ENCODE data around the gene RNF10.
"Not testable (repeated sequence)": the region's sequence is repeated elsewhere in the genome, so short reads cannot be mapped to it uniquely, and the experiment has no call there.

RNF10 gene

DNA sequence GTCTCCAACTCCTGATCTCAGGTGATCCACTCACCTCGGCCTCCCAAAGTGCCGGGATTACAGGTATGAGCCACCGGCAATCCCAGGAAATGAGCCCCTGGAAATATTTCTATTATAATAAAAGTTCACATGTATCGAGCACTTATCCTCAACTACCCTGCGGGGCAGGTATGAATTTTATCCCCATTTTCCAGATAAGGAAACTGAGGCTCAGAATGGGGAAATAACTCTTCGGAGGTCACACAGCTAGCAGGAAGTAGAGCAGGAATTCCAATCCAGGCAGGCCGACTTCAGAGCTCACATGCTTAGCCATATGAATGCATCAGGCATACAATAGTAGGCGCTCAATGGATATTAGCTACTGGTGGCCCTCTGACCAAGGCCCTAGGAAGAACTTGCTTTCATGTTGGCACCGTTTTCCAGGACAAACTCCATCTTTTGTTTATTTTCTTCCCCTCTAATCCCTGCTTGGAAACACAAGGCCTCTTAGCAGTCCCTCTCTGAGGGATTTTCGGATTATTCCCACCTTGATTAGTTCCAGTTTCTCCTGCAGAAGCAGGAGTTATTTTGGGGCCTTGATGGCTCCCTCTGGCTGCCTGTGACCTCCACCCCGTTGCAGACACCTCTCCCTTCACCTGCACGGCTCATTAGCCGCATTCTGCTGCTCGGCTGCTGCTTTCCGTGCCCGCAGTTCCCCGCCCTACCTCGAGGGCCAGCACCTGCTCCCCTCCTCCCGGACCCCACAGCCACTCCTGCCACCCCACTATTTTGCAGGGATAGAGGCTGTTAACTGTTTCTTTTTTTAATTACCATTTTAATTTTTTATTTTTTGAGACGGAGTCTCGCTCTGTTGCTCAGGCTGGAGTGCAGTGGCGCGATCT lies 65.8 kb downstream of the RNF10 start:
- Histone ChIP-seq H3K9me3 (replicated peaks; ENCODE audit: low read length) (no peaks in the 10 kb centered on the region), H3K9ac (ENCODE audit: low read depth, low read length) (no peak overlapping the region), H3K27me3 (ENCODE audit: control insufficient read depth, insufficient read depth, low read length) (peaks cover 47% of the 10 kb centered on the region), H3K4me1 (ENCODE audit: control insufficient read depth, insufficient read depth, low read length) (no peaks in the 10 kb centered on the region), H3K36me3 (ENCODE audit: insufficient read depth, low read length) (no peaks in the 10 kb centered on the region), H3K4me2 (ENCODE audit: low read length) (no peak overlapping the region), H3K4me3 (ENCODE audit: low read length) (no peak overlapping the region)

DNA sequence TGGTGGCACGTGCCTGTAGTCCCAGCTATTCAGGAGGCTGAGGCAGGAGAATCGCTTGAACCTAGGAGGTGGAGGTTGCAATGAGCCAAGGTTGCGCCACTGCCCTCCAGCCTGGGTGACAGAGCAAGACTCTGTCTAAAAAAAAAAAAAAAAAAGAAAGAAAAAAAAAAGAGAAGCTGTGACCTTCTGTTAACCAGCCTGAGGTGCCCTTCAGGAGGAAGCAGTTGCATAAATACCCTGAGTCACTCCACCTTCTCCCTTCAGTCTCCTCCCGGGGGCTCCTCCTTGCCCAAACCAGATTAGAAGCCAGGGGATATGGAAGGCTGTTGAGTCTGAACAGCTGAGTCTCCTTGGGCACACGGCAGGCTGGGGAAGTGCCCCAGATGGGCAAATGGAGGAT lies 68.3 kb downstream of the RNF10 start:
- H3K27me3 ChIP-seq (ENCODE audit: control insufficient read depth, insufficient read depth, low read length), result peaks cover 41% of the 10 kb centered on the region

DNA sequence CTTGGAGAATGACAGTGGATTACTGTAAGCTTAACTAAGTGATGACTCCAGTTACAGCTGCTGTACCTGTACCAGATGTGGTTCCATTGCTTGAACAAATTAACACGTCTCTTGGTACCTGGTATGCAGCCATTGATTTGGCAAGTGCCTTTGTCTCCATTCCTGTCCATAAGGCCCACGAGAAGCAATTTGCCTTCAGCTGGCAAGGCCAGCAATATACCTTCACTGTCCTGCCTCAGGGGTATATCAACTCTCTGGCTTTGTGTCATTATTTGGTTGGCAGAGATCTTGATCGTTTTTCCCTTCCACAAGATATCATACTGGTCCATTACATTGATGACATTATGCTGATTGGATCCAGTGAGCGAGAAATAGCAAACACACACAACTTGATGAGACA lies 76.4 kb downstream of the RNF10 start:
- H3K9ac ChIP-seq (ENCODE audit: low read depth, low read length), result no peak overlapping the region
- no peak overlapping the region for H3K4me3 ChIP-seq (ENCODE audit: low read length)
- H3K4me1 ChIP-seq (ENCODE audit: control insufficient read depth, insufficient read depth, low read length), result no peaks in the 10 kb centered on the region
- H3K36me3 ChIP-seq (ENCODE audit: insufficient read depth, low read length), result no peaks in the 10 kb centered on the region
- peaks cover 50% of the 10 kb centered on the region for H3K27me3 ChIP-seq (ENCODE audit: control insufficient read depth, insufficient read depth, low read length)
- no peak overlapping the region for H3K4me2 ChIP-seq (ENCODE audit: low read length)
- no peaks in the 10 kb centered on the region for H3K9me3 ChIP-seq (replicated peaks; ENCODE audit: low read length)

More for the DNA sequence above, 68.3 kb downstream of the RNF10 start:
- not testable (repeated sequence) for H3K4me3 ChIP-seq (ENCODE audit: low read length); H3K9ac ChIP-seq (ENCODE audit: low read depth, low read length); H3K9me3 ChIP-seq (replicated peaks; ENCODE audit: low read length); H3K4me2 ChIP-seq (ENCODE audit: low read length); H3K36me3 ChIP-seq (ENCODE audit: insufficient read depth, low read length); H3K4me1 ChIP-seq (ENCODE audit: control insufficient read depth, insufficient read depth, low read length)

DNA sequence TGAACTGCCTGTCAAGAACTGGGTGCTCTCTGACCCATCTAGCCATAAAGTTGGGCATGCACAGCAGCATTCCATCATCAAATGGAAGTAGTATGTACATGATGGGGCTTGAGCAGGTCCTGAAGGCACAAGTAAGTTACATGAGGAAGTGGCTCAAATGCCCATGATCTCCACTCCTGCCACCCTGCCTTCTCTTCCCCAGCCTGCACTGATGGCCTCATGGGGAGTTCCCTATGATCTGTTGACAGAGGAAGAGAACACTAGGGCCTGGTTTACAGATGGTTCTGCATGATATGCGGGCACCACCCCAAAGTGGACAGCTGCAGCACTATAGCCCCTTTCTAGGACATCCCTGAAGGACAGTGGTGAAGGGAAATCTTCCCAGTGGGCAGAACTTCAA lies 77.4 kb downstream of the RNF10 start:
- not testable (repeated sequence) for H3K4me3 ChIP-seq (ENCODE audit: low read length); H3K4me1 ChIP-seq (ENCODE audit: control insufficient read depth, insufficient read depth, low read length); H3K9me3 ChIP-seq (replicated peaks; ENCODE audit: low read length); H3K4me2 ChIP-seq (ENCODE audit: low read length); H3K36me3 ChIP-seq (ENCODE audit: insufficient read depth, low read length); H3K9ac ChIP-seq (ENCODE audit: low read depth, low read length)
- H3K27me3 ChIP-seq (ENCODE audit: control insufficient read depth, insufficient read depth, low read length), result peaks cover 49% of the 10 kb centered on the region

DNA sequence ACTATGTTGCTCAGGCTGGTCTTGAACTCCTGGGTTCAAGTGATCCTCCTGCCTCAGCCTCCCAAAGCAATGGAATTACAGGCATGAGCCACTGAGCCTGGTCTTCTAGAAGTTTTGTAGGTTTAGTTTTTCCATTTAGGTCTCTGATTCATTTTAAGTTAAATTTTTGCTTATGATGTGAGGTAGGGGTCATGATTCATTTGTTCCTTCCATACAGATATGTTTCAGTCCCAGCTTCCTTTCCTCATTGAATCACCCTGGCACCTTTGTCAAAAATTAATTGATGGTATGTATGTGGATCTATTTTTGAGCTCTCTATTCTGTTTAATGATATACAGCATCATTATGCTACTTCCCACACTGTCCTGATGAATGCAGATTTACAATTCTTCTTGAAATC lies 80.7 kb downstream of the RNF10 start:
- Histone ChIP-seq H3K9ac (ENCODE audit: low read depth, low read length) (no peak overlapping the region), H3K9me3 (replicated peaks; ENCODE audit: low read length) (no peaks in the 10 kb centered on the region), H3K36me3 (ENCODE audit: insufficient read depth, low read length) (no peaks in the 10 kb centered on the region), H3K4me2 (ENCODE audit: low read length) (no peak overlapping the region), H3K27me3 (ENCODE audit: control insufficient read depth, insufficient read depth, low read length) (peaks cover 45% of the 10 kb centered on the region), H3K4me1 (ENCODE audit: control insufficient read depth, insufficient read depth, low read length) (no peaks in the 10 kb centered on the region), H3K4me3 (ENCODE audit: low read length) (no peak overlapping the region)

DNA sequence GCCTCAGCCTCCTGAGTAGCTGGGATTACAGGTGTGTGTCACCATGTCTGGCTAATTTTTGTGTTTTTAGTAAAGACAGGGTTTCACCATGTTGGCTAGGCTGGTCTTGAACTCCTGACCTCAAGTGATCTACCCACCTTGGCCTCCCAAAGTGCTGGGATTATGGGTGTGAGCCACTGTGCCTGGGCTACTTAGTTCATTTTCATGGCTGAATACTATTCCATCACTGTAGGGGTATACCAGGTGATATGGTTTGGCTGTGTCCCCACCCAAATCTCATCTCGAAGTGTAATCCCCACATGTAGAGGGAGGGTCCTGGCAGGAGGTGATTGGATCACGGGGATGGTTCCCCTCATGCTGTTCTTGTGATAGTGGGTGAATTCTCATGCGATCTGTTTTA lies 83.0 kb downstream of the RNF10 start:
- H3K4me2 ChIP-seq (ENCODE audit: low read length); H3K9me3 ChIP-seq (replicated peaks; ENCODE audit: low read length); H3K4me3 ChIP-seq (ENCODE audit: low read length); H3K4me1 ChIP-seq (ENCODE audit: control insufficient read depth, insufficient read depth, low read length); H3K36me3 ChIP-seq (ENCODE audit: insufficient read depth, low read length); H3K9ac ChIP-seq (ENCODE audit: low read depth, low read length): not testable (repeated sequence)
- peaks cover 44% of the 10 kb centered on the region for H3K27me3 ChIP-seq (ENCODE audit: control insufficient read depth, insufficient read depth, low read length)

DNA sequence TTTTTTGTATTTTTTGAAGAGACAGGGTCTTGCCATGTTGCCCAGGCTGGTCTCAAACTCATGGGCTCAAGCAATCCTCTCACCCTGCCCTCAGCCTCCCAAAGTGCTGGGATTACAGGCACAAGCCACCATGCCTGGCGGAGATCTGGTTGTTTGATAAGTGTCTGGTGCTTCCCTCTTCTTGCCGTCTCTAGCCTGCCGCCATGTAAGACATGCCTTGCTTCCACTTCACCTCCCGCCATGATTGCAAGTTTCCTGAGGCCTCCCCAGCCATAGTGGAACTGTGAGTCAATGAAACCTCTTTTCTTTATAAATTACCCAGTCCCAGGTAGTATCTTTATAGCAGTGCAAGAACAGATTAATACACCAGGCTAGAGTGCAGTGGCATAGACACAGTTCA lies 83.6 kb downstream of the RNF10 start:
- H3K4me1 ChIP-seq (ENCODE audit: control insufficient read depth, insufficient read depth, low read length); H3K4me2 ChIP-seq (ENCODE audit: low read length); H3K9me3 ChIP-seq (replicated peaks; ENCODE audit: low read length); H3K9ac ChIP-seq (ENCODE audit: low read depth, low read length); H3K4me3 ChIP-seq (ENCODE audit: low read length); H3K36me3 ChIP-seq (ENCODE audit: insufficient read depth, low read length): not testable (repeated sequence)
- peaks cover 43% of the 10 kb centered on the region for H3K27me3 ChIP-seq (ENCODE audit: control insufficient read depth, insufficient read depth, low read length)

DNA sequence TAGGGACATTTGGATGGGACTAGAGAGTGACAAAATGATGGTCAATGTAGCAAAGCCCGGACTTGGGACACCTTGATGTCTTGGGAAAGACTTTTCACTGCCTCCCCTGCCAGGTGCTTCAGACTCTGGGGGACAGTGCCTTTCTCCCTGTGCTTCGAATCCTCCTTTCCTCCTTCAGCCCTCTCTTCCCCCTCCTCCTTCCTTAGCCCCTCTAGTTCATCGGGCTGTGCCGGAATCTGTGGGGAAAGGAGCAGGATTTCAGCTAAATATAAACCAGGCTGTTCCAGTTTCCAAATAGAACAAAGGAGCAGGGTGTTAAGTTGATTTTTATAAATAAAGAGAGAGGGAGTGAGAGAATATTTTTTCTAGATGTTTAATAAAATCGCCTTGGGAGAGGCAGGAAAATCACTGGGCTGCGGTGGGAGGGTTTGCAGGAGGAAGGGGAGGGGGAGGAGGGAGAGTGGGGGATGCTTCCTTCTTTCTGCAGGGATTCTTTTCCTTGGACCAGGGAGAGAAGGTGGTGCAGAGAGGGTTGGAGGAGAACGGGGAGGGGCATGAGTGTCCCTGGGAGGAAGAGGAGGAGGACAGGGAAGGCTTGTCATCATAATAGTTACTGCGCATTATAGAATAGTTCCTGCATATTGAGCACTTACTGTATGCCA lies 84.9 kb downstream of the RNF10 start:
- Histone ChIP-seq H3K4me3 (ENCODE audit: low read length) (no peak overlapping the region), H3K27me3 (ENCODE audit: control insufficient read depth, insufficient read depth, low read length) (peaks cover 46% of the 10 kb centered on the region), H3K9me3 (replicated peaks; ENCODE audit: low read length) (no peaks in the 10 kb centered on the region), H3K4me1 (ENCODE audit: control insufficient read depth, insufficient read depth, low read length) (no peaks in the 10 kb centered on the region), H3K36me3 (ENCODE audit: insufficient read depth, low read length) (no peaks in the 10 kb centered on the region), H3K9ac (ENCODE audit: low read depth, low read length) (no peak overlapping the region), H3K4me2 (ENCODE audit: low read length) (no peak overlapping the region)

DNA sequence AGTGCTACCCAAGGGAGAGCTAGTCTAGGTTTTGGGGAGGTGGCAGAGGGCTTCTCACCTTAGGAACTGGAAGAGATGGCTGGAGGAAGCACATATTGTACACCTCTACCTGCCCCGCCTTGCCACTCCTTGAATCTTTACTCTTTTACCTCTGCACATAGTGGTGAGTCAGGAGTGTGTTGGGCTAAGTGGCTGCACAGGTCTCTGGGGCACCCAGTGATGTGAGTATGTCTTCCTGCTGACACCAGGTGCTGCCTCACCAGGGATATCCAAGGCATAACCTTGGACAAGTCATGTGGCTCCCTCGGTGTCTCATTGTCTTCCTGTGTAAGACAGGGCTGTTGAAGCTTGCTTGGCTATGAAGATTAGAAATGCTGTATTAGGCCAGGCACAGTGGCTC lies 86.5 kb downstream of the RNF10 start:
- Histone ChIP-seq H3K9ac (ENCODE audit: low read depth, low read length) (no peak overlapping the region), H3K4me3 (ENCODE audit: low read length) (no peak overlapping the region), H3K27me3 (ENCODE audit: control insufficient read depth, insufficient read depth, low read length) (peaks cover 41% of the 10 kb centered on the region), H3K4me1 (ENCODE audit: control insufficient read depth, insufficient read depth, low read length) (no peaks in the 10 kb centered on the region), H3K36me3 (ENCODE audit: insufficient read depth, low read length) (no peaks in the 10 kb centered on the region), H3K9me3 (replicated peaks; ENCODE audit: low read length) (no peaks in the 10 kb centered on the region), H3K4me2 (ENCODE audit: low read length) (no peak overlapping the region)

DNA sequence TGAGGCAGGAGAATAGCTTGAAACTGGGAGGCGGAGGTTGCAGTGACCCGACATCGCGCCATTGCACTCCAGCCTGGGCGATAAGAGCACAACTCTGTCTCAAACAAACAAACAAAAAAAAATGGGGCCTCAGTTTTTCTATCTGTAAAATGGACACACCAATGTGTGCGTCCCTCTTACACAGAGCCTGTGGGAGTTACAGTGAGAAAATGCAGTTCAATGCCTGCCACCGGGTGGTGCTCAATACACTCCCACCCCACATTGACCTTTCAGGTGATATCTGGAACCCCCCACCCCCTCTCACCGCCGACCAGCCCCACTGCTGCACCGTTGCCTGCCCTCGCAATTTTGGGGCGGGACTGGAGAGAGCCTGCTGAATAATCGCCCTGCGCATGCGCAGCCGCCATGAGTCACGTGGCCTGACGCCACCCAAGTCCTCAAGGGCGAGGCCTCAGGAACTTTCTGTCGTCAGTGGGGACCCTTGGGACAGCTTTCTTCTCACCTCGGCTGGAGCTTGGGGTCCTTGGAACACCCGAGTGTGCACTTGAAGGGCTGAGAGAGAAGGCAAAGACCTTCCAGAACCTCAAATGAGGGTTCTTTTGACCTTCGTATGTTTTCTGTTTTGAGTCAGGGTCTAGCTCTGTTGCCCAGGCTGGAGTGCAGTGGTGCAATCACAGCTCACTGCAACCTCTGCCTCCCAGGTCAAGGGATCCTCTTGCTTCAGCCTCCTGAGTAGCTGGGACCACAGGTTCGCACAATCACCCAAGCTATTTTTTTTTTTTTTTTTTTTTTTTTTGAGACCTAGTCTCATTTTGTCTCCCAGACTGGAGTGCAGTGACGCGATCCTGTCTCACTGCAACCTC lies 91.6 kb downstream of the RNF10 start:
- Histone ChIP-seq H3K36me3 (ENCODE audit: insufficient read depth, low read length) (no peaks in the 10 kb centered on the region), H3K4me2 (ENCODE audit: low read length) (no peak overlapping the region), H3K9me3 (replicated peaks; ENCODE audit: low read length) (no peaks in the 10 kb centered on the region)

More for the DNA sequence above, 91.6 kb downstream of the RNF10 start:
- Histone ChIP-seq H3K9ac (ENCODE audit: low read depth, low read length) (no peak overlapping the region), H3K27me3 (ENCODE audit: control insufficient read depth, insufficient read depth, low read length) (peaks cover 43% of the 10 kb centered on the region), H3K4me3 (ENCODE audit: low read length) (no peak overlapping the region), H3K4me1 (ENCODE audit: control insufficient read depth, insufficient read depth, low read length) (no peaks in the 10 kb centered on the region)
